Measurements from ENCODE around the gene TMEM208. TPM values are rescaled to one million over a fixed set of nuclear protein-coding genes. Genes with fewer than 3 reads are reported as not detected.

Gene TMEM208
- polyA plus RNA-seq, 2 of the 4 experiments (the other 2 are of a cell fraction): 73.5 to 114 TPM

GRCh38 chr16:67213197-67214019 is 13.5 kb upstream of the TMEM208 start:
- FAIRE-seq: no peak
- no peak for TF ChIP-seq FOSB (CRISPR knock-in tag; IDR thresholded peaks at IDR 0.05)
- no peak for TF ChIP-seq FOXS1 (CRISPR knock-in tag; IDR thresholded peaks at IDR 0.05)
- TF ChIP-seq EHMT2 (IDR thresholded peaks at IDR 0.05; ENCODE audit: low read depth): no peak
- no peak for TF ChIP-seq REST (IDR thresholded peaks at IDR 0.05)
- TF ChIP-seq JUN (IDR thresholded peaks at IDR 0.05): no peak
- TF ChIP-seq MAFK (IDR thresholded peaks at IDR 0.05; ENCODE audit: partially characterized antibody): no peak
- no peak for TF ChIP-seq PHF8 (IDR thresholded peaks at IDR 0.05; ENCODE audit: borderline replicate concordance, low read depth)
- no peak for TF ChIP-seq CBX2 (IDR thresholded peaks at IDR 0.05; ENCODE audit: borderline replicate concordance, low read depth)
- no peak for TF ChIP-seq RCOR1 (IDR thresholded peaks at IDR 0.05; ENCODE audit: low read depth, low read length)
- TF ChIP-seq CHD2 (IDR thresholded peaks at IDR 0.05; ENCODE audit: low read length, partially characterized antibody): no peak
- TF ChIP-seq HES2 (IDR thresholded peaks at IDR 0.05): no peak
- no peak for TF ChIP-seq JUNB (IDR thresholded peaks at IDR 0.05)
- TF ChIP-seq HOXB13 (CRISPR knock-in tag; IDR thresholded peaks at IDR 0.05; ENCODE audit: low read depth): no peak
- CTCF ChIA-PET: interaction anchor here (0.9 to 10.5 kb wide), 4 partner anchors 7 to 186 kb away, joined by 3 to 105 read pairs (median 6); partner anchors contain the start of genes E2F4 and ELMO3

GRCh38 chr16:67215706-67216105 is 11.2 kb upstream of the TMEM208 start:
- 50% methylated on average over 5 of the region's 5 CpGs for WGBS (ENCODE audit: missing lambda C conversion rate)
- Histone ChIP-seq H3K27ac (no peak overlapping the region), H3K4me3 (no peak overlapping the region), H3K4me2 (no peak overlapping the region), H3K4me1 (peaks cover 6% of the 10 kb centered on the region; the same call in 1 of the 3 replicates), H3K9me3 (no peaks in the 10 kb centered on the region)
- CTCF ChIA-PET: interaction anchor here (2.4 to 10.5 kb wide), 2 partner anchors 10 to 19 kb away, joined by 7 to 105 read pairs; partner anchors contain the start of genes E2F4 and ELMO3
- POLR2A ChIA-PET: interaction anchor here (0.9 kb wide), 1 partner anchor 69 kb away, joined by 3 read pairs; no protein-coding TSS in a partner anchor
- FAIRE-seq: no peak
- DNase-seq (ENCODE audit: low read depth in 1 of 2, low spot score in 1 of 2): no peak
- ATAC-seq: no peak; a peak in 2 of 6 replicates
- TF ChIP-seq ESRRA (IDR thresholded peaks at IDR 0.05; ENCODE audit: borderline replicate concordance, low read length): no peak
- no peak for TF ChIP-seq HMGXB4 (CRISPR knock-in tag; IDR thresholded peaks at IDR 0.05; ENCODE audit: borderline replicate concordance)
- no peak for TF ChIP-seq REST (IDR thresholded peaks at IDR 0.05)
- no peak for TF ChIP-seq NPAS2 (CRISPR knock-in tag; IDR thresholded peaks at IDR 0.05; ENCODE audit: borderline replicate concordance)
- no peak for TF ChIP-seq NFE2L2 (conservative IDR thresholded peaks at IDR 0.05; ENCODE audit: low read length)
- no peak for TF ChIP-seq TFCP2L1 (CRISPR knock-in tag; IDR thresholded peaks at IDR 0.05)
- TF ChIP-seq HOXB13 (CRISPR knock-in tag; IDR thresholded peaks at IDR 0.05; ENCODE audit: low read depth): no peak
- TF ChIP-seq FOSL2 (IDR thresholded peaks at IDR 0.05): no peak
- TF ChIP-seq FOSL2 (CRISPR knock-in tag; IDR thresholded peaks at IDR 0.05): no peak
- TF ChIP-seq, protein P1, sequence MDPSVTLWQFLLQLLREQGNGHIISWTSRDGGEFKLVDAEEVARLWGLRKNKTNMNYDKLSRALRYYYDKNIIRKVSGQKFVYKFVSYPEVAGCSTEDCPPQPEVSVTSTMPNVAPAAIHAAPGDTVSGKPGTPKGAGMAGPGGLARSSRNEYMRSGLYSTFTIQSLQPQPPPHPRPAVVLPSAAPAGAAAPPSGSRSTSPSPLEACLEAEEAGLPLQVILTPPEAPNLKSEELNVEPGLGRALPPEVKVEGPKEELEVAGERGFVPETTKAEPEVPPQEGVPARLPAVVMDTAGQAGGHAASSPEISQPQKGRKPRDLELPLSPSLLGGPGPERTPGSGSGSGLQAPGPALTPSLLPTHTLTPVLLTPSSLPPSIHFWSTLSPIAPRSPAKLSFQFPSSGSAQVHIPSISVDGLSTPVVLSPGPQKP (IDR thresholded peaks at IDR 0.05; ENCODE audit: low read depth, low read length): no peak
- TF ChIP-seq BHLHE40 (IDR thresholded peaks at IDR 0.05; ENCODE audit: low read depth, low read length): no peak
- TF ChIP-seq RNF2 (IDR thresholded peaks at IDR 0.05; ENCODE audit: borderline replicate concordance, low read depth): no peak
- no peak for TF ChIP-seq JUN (IDR thresholded peaks at IDR 0.05)
- no peak for TF ChIP-seq SREBF2 (IDR thresholded peaks at IDR 0.05)
- TF ChIP-seq JUNB (IDR thresholded peaks at IDR 0.05): no peak

More at GRCh38 chr16:67213197-67214019, 13.5 kb upstream of the TMEM208 start:
- POLR2A ChIA-PET: no interaction called here
- Histone ChIP-seq H3K27ac (0 out of 6 replicates have a peak overlapping the region, but pooled peaks of 1 of the 2 experiments have one; percentile 14), H3K9me3 (no peaks in the 10 kb centered on the region), H3K4me2 (no peak overlapping the region), H3K4me1 (peaks cover 6% of the 10 kb centered on the region; the same call in 1 of the 3 replicates), H3K4me3 (no peak overlapping the region)
- no peak for ATAC-seq
- no peak for DNase-seq (ENCODE audit: low read depth in 1 of 2, low spot score in 1 of 2)
- WGBS (ENCODE audit: missing lambda C conversion rate): 85% methylated on average over 7 of the region's 8 CpGs

All from A549 (cell line).